Hematopoietic multipotent progenitor cell (in vitro differentiated cells): ENCODE results near the gene SLC17A6. TPM values are rescaled to one million over a fixed set of nuclear protein-coding genes. Genes with fewer than 3 reads are reported as not detected.
A peak's percentile ranks its signal among the peaks of the same experiment; 100 is the strongest.

Experiments used
- DNase-seq, 3 donors: peaks; one replicate each; pipeline ENCODE4 v3.0.0-alpha.2; 2011 to 2015; ENCODE audit warnings: low read depth in 2 of 3, low spot score in 2 of 3
- total RNA-seq: library from RNA; depleted of rRNA; stranded (reverse); fragments of >200 nt; gene quantifications from one replicate; pipeline ENCODE4 v1.2.3, GENCODE V29; 2012

The SLC17A6 gene
- total RNA-seq: not detected

GRCh38 chr11:22337596-22338485 is at the start of gene SLC17A6:
SLC17A6 (plus strand) TSS chr11:22338381; CDS start chr11:22338534, 153 bp downstream.
- DNase-seq: peak in 2 of 3 donors; percentile 60 to 83

GRCh38 chr11:22302368-22302767 is 35.8 kb upstream of the SLC17A6 start:
- DNase-seq: no peak

- DNase-seq: peak in 2 of 3 donors; percentile 21 to 38
Measured at GRCh38 chr11:22304337-22304961, 33.7 kb upstream of the SLC17A6 start.

- DNase-seq: no peak
Measured at GRCh38 chr11:22317656-22318055, 20.5 kb upstream of the SLC17A6 start.

- no peak for DNase-seq
Measured at GRCh38 chr11:22331771-22332170, 6.4 kb upstream of the SLC17A6 start.

GRCh38 chr11:22336587-22336986 is 1.6 kb upstream of the SLC17A6 start:
- DNase-seq: no peak

- no peak for DNase-seq
Measured at GRCh38 chr11:22339611-22340010, 1.4 kb downstream of the SLC17A6 start.

GRCh38 chr11:22340235-22340634 is 2.1 kb downstream of the SLC17A6 start:
- no peak for DNase-seq

- DNase-seq: no peak
Measured at GRCh38 chr11:22340701-22341587, 2.8 kb downstream of the SLC17A6 start.

GRCh38 chr11:22341588-22341931 is 3.4 kb downstream of the SLC17A6 start:
- DNase-seq: no peak

- DNase-seq: no peak
Measured at GRCh38 chr11:22342211-22343031, 4.2 kb downstream of the SLC17A6 start.

- DNase-seq: no peak
Measured at GRCh38 chr11:22343032-22343324, 4.8 kb downstream of the SLC17A6 start.

GRCh38 chr11:22343371-22344032 is 5.3 kb downstream of the SLC17A6 start:
- no peak for DNase-seq

GRCh38 chr11:22344081-22344480 is 5.9 kb downstream of the SLC17A6 start:
- DNase-seq: no peak

- DNase-seq: no peak
Measured at GRCh38 chr11:22346282-22346681, 8.1 kb downstream of the SLC17A6 start.

GRCh38 chr11:22347857-22348487 is 9.8 kb downstream of the SLC17A6 start:
- DNase-seq: no peak

GRCh38 chr11:22349491-22349890 is 11.3 kb downstream of the SLC17A6 start:
- DNase-seq: no peak

GRCh38 chr11:22359295-22359694 is 21.1 kb downstream of the SLC17A6 start:
- DNase-seq: no peak

- DNase-seq: no peak
Measured at GRCh38 chr11:22371160-22371559, 33.0 kb downstream of the SLC17A6 start.
